Thoracic aorta (tissue), 2 donors: ENCODE measurements around the gene SVOP. TPM values are rescaled to one million over a fixed set of nuclear protein-coding genes. Genes with fewer than 3 reads are reported as not detected.
A peak's percentile ranks its signal among the peaks of the same experiment; 100 is the strongest.

Experiments used
- ATAC-seq: fragments of 150-250 bp; one replicate; pipeline ENCODE4 v1.8.0; 2017; ENCODE audit warnings: low read depth; ENCODE audit not compliant: insufficient number of reproducible peaks, low FRiP score
- DNase-seq: peaks from one replicate; pipeline ENCODE4 v3.0.0-alpha.2; 2020; ENCODE audit warnings: low spot score
- H3K27ac ChIP-seq, 2 donors: fragments of 200-600 bp; sonication (generic); 1 replicate in 1 of 2; 2 replicates in 1 of 2; pipeline ENCODE4 v1.5.1; 2016; ENCODE audit warnings: mild to moderate bottlenecking in 2 of 2, moderate library complexity in 2 of 2
- H3K27me3 ChIP-seq: fragments of 200-600 bp; sonication (generic); replicated peaks from 2 replicates; pipeline ENCODE4 v1.6.0; 2016; ENCODE audit warnings: mild to moderate bottlenecking; ENCODE audit not compliant: insufficient read depth
- H3K36me3 ChIP-seq: fragments of 200-600 bp; sonication (generic); one replicate; pipeline ENCODE4 v1.5.1; 2016
- H3K4me1 ChIP-seq, 2 donors: fragments of 200-600 bp; sonication (generic); 1 replicate in 1 of 2; 2 replicates in 1 of 2; pipeline versions ENCODE4 v1.5.1 to v1.6.0; 2016; ENCODE audit warnings: low read depth in 2 of 2, mild to moderate bottlenecking in 1 of 2; ENCODE audit not compliant: control insufficient read depth in 1 of 2
- H3K4me3 ChIP-seq: fragments of 200-600 bp; sonication (generic); 2 replicates; pipeline ENCODE4 v1.5.1; 2016; ENCODE audit warnings: mild to moderate bottlenecking
- H3K9me3 ChIP-seq: fragments of 200-600 bp; sonication (generic); 2 replicates; pipeline ENCODE4 v1.5.1; 2016
- CTCF ChIP-seq: fragments of 200-600 bp; sonication (generic); IDR thresholded peaks from one replicate; pipeline ENCODE4 v1.5.1; 2019; ENCODE audit warnings: antibody characterized with exemption
- total RNA-seq, 2 donors: library from RNA; depleted of rRNA; stranded (reverse); fragments of >200 nt; gene quantifications; one replicate each; pipeline versions ENCODE4 v1.1.0 to v1.2.3, GENCODE V29; 2016

The SVOP gene
- total RNA-seq, 2 donors from 2014 or later: not detected

GRCh38 chr12:108911915-108912314, 109.0 kb downstream of the SVOP start:
- no peaks in the 10 kb centered on the region for H3K36me3 ChIP-seq
- ATAC-seq (no peak), DNase-seq (no peak)
- H3K27ac ChIP-seq: no peak overlapping the region
- no peak for TF ChIP-seq CTCF
- peaks cover 0 to 16% of the 10 kb centered on the region in 2 donors for H3K4me1 ChIP-seq
- no peaks in the 10 kb centered on the region for H3K27me3 ChIP-seq
- no peak overlapping the region for H3K4me3 ChIP-seq
- no peaks in the 10 kb centered on the region for H3K9me3 ChIP-seq

- Histone ChIP-seq H3K9me3 (no peaks in the 10 kb centered on the region), H3K27me3 (no peaks in the 10 kb centered on the region), H3K36me3 (no peaks in the 10 kb centered on the region), H3K4me3 (no peak overlapping the region), H3K27ac (no peak overlapping the region), H3K4me1 (peaks cover 0 to 16% of the 10 kb centered on the region in 2 donors)
- no peak for ATAC-seq
- DNase-seq: no peak
- TF ChIP-seq CTCF: no peak
Measured at GRCh38 chr12:108910336-108910735, 110.5 kb downstream of the SVOP start.

- Histone ChIP-seq H3K27ac (no peak overlapping the region), H3K4me3 (no peak overlapping the region), H3K36me3 (no peaks in the 10 kb centered on the region), H3K9me3 (no peaks in the 10 kb centered on the region), H3K27me3 (no peaks in the 10 kb centered on the region), H3K4me1 (no peaks in the 10 kb centered on the region)
- ATAC-seq (no peak), DNase-seq (no peak)
- TF ChIP-seq CTCF: no peak
Measured at GRCh38 chr12:108907839-108908351, 113.0 kb downstream of the SVOP start.

- Histone ChIP-seq H3K4me1 (no peaks in the 10 kb centered on the region), H3K9me3 (no peaks in the 10 kb centered on the region), H3K4me3 (no peak overlapping the region), H3K27ac (peak overlapping the region in 1 of 2 donors; percentile 3), H3K36me3 (no peaks in the 10 kb centered on the region), H3K27me3 (no peaks in the 10 kb centered on the region)
- DNase-seq: no peak
- ATAC-seq: no peak
- TF ChIP-seq CTCF: no peak
Measured at GRCh38 chr12:108906971-108907370, 113.9 kb downstream of the SVOP start.

- Histone ChIP-seq H3K4me1 (no peaks in the 10 kb centered on the region), H3K27me3 (no peaks in the 10 kb centered on the region)
Measured at GRCh38 chr12:108905725-108906124, 115.1 kb downstream of the SVOP start.

More at GRCh38 chr12:108905725-108906124, 115.1 kb downstream of the SVOP start:
- H3K36me3 ChIP-seq: no peaks in the 10 kb centered on the region
- ATAC-seq (no peak), DNase-seq (no peak)
- H3K27ac ChIP-seq: peak overlapping the region in 1 of 2 donors; percentile 26
- no peak overlapping the region for H3K4me3 ChIP-seq
- no peaks in the 10 kb centered on the region for H3K9me3 ChIP-seq
- no peak for TF ChIP-seq CTCF
